K562 (cell line): ENCODE results near the gene CTCF. TPM values are rescaled to one million over a fixed set of nuclear protein-coding genes. Genes with fewer than 3 reads are reported as not detected.

ENCODE experiments used
- ATF3 ChIP-seq, 2 experiments: fragments of 450-650 bp in 1 of 2; sonication (generic) in 1 of 2; formaldehyde crosslinking in 1 of 2; IDR thresholded peaks in 1 of 2; conservative IDR thresholded peaks in 1 of 2; 2 replicates each; pipeline versions ENCODE4 v1.6.1 to v1.8.1; 2016 to 2023; ENCODE audit warnings: mild to moderate bottlenecking in 2 of 2, moderate library complexity in 2 of 2, inconsistent platforms in 1 of 2, missing genetic modification reagents in 1 of 2
- ATF7 ChIP-seq: fragments of 450-650 bp; IDR thresholded peaks from 2 replicates; pipeline ENCODE4 v1.7.1; 2014; ENCODE audit warnings: mild to moderate bottlenecking, moderate library complexity
- BRD4 ChIP-seq: fragments of 200-600 bp; sonication (generic); IDR thresholded peaks from 2 replicates; pipeline ENCODE4 v1.6.1; 2017; ENCODE audit warnings: inconsistent platforms
- CHCHD3 ChIP-seq: fragments of 250-450 bp; sonication (Bioruptor Pico); IDR thresholded peaks from 2 replicates; pipeline ENCODE4 v2.1.2; 2022; ENCODE audit warnings: mild to moderate bottlenecking
- CREB3L1 ChIP-seq: fragments of 450-650 bp; IDR thresholded peaks from 2 replicates; pipeline ENCODE4 v1.6.1; 2014; ENCODE audit warnings: low read depth, mild to moderate bottlenecking, moderate library complexity, borderline replicate concordance
- CTBP1 ChIP-seq: fragments of 450-650 bp; IDR thresholded peaks from 2 replicates; pipeline ENCODE4 v1.6.1; 2016; ENCODE audit warnings: borderline replicate concordance
- DLX4 ChIP-seq: fragments of 250-450 bp; sonication (Bioruptor Pico); IDR thresholded peaks from 2 replicates; pipeline ENCODE4 v1.6.1; 2021; ENCODE audit warnings: mild to moderate bottlenecking
- DMBX1 ChIP-seq: fragments of 250-450 bp; sonication (Bioruptor Pico); IDR thresholded peaks from 2 replicates; pipeline ENCODE4 v1.8.0; 2022; ENCODE audit warnings: inconsistent platforms, mild to moderate bottlenecking, moderate library complexity, borderline replicate concordance
- ETV5 ChIP-seq: sonication (generic); formaldehyde crosslinking; IDR thresholded peaks from 2 replicates; pipeline ENCODE4 v1.4.0; 2020; ENCODE audit warnings: low read depth, mild to moderate bottlenecking, missing genetic modification reagents
- HEY1 ChIP-seq: fragments of 250-450 bp; sonication (Bioruptor Pico); IDR thresholded peaks from 2 replicates; pipeline ENCODE4 v1.5.0; 2020; ENCODE audit warnings: mild to moderate bottlenecking, moderate library complexity, borderline replicate concordance
- IFI16 ChIP-seq: fragments of 250-450 bp; sonication (Bioruptor Pico); IDR thresholded peaks from 2 replicates; pipeline ENCODE4 v2.1.2; 2022; ENCODE audit warnings: mild to moderate bottlenecking, inconsistent platforms
- KLF1 ChIP-seq: fragments of 450-650 bp; IDR thresholded peaks from 2 replicates; pipeline ENCODE4 v1.6.1; 2016; ENCODE audit warnings: missing genetic modification characterization, missing compliant biosample characterization
- L3MBTL2 ChIP-seq: fragments of 450-650 bp; IDR thresholded peaks from 2 replicates; pipeline ENCODE4 v1.6.1; 2016; ENCODE audit warnings: mild to moderate bottlenecking, moderate library complexity
- MIER1 ChIP-seq: fragments of 450-650 bp; IDR thresholded peaks from 2 replicates; pipeline ENCODE4 v1.6.1; 2016; ENCODE audit warnings: antibody characterized with exemption, mild to moderate bottlenecking, low read depth
- NELFE ChIP-seq: IDR thresholded peaks from 2 replicates; pipeline ENCODE4 v1.6.1; 2011; ENCODE audit warnings: mild to moderate bottlenecking; ENCODE audit not compliant: insufficient read depth, insufficient read length
- PHF8 ChIP-seq: fragments of 200-600 bp; sonication (generic); IDR thresholded peaks from 2 replicates; pipeline ENCODE4 v1.6.1; 2012; ENCODE audit warnings: mixed run types, mild to moderate bottlenecking, inconsistent platforms, low read length, moderate library complexity, borderline replicate concordance
- POLR2G ChIP-seq: fragments of 200-400 bp; formaldehyde crosslinking; IDR thresholded peaks from 2 replicates; pipeline ENCODE4 v1.6.1; 2017; ENCODE audit warnings: low read depth, mild to moderate bottlenecking, antibody characterized with exemption, low read length, moderate library complexity
- RAD21 ChIP-seq, 2 experiments: fragments of 250-450 bp in 1 of 2; fragments of 450-650 bp in 1 of 2; sonication (Bioruptor Pico) in 1 of 2; formaldehyde crosslinking in 1 of 2; IDR thresholded peaks in 1 of 2; conservative IDR thresholded peaks in 1 of 2; 2 replicates each; pipeline versions ENCODE4 v1.4.0 to v1.8.0; 2020 to 2022; ENCODE audit warnings: mild to moderate bottlenecking in 2 of 2, moderate library complexity in 1 of 2
- RBM25 ChIP-seq: fragments of 200-400 bp; formaldehyde crosslinking; IDR thresholded peaks from 2 replicates; pipeline ENCODE4 v1.6.1; 2018; ENCODE audit warnings: low read length, low read depth, moderate library complexity; ENCODE audit not compliant: severe bottlenecking
- SMAD2 ChIP-seq: fragments of 150-350 bp; IDR thresholded peaks from 2 replicates; pipeline ENCODE4 v1.6.1; 2014; ENCODE audit warnings: low read depth, mild to moderate bottlenecking, low read length
- SPI1 ChIP-seq: IDR thresholded peaks from 2 replicates; pipeline ENCODE4 v1.6.1; 2011; ENCODE audit warnings: low read depth, low read length, control low read depth, borderline replicate concordance
- TAL1 ChIP-seq: fragments of 450-650 bp; IDR thresholded peaks from 2 replicates; pipeline ENCODE4 v1.6.1; 2016; ENCODE audit warnings: mild to moderate bottlenecking
- XRCC5 ChIP-seq: fragments of 200-400 bp; formaldehyde crosslinking; IDR thresholded peaks from 2 replicates; pipeline ENCODE4 v1.6.1; 2017; ENCODE audit warnings: low read depth, mild to moderate bottlenecking, low read length
- ZFX ChIP-seq: sonication (generic); formaldehyde crosslinking; IDR thresholded peaks from 2 replicates; pipeline ENCODE4 v1.8.0; 2022; ENCODE audit warnings: mild to moderate bottlenecking, missing genetic modification reagents, moderate library complexity
- ZKSCAN8 ChIP-seq: fragments of 200-800 bp; sonication (Bioruptor generic); IDR thresholded peaks from 2 replicates; pipeline ENCODE4 v1.6.1; 2016; ENCODE audit warnings: missing genetic modification characterization, missing compliant biosample characterization
- ZNF134 ChIP-seq: fragments of 250-450 bp; sonication (Bioruptor Pico); conservative IDR thresholded peaks from 2 replicates; pipeline ENCODE4 v1.4.0; 2020
- ZNF707 ChIP-seq: fragments of 250-450 bp; sonication (Bioruptor Pico); conservative IDR thresholded peaks from 2 replicates; pipeline ENCODE4 v1.8.0; 2022; ENCODE audit warnings: inconsistent platforms, mild to moderate bottlenecking, moderate library complexity
- polyA plus RNA-seq, 8 experiments: library from polyadenylated mRNA; depleted of rRNA in 4 of 8; stranded (reverse) in 5 of 8; unstranded in 3 of 8; fragments of >200 nt; fragmentation: Nextera tagmentation in 2 of 8; fragmentation: Illumina TruSeq in 1 of 8; extraction: Ambion mirVana in 2 of 8; extraction: Trizol in 1 of 8; gene quantifications; 2 replicates each; pipeline versions ENCODE4 v1.2.1 to v1.2.3, GENCODE V29; 2011 to 2014; ENCODE audit warnings: inconsistent platforms in 1 of 8, missing spikeins in 1 of 8
- total RNA-seq, 7 experiments: library from RNA; depleted of rRNA in 6 of 7; stranded (reverse); fragments of >200 nt in 6 of 7; fragmentation: Illumina TruSeq in 2 of 7; extraction: Trizol in 2 of 7; gene quantifications; 2 replicates each; pipeline versions ENCODE4 v1.2.1 to v1.2.3, GENCODE V29; 2011 to 2021; ENCODE audit warnings: low replicate concordance in 1 of 7

The CTCF gene
- total and polyA plus RNA-seq, 9 of the 15 experiments (the other 6 are each of a cell fraction or from before 2014, with no cell fraction given): 7.8 to 49.2 (median 33.9) TPM

GRCh38 chr16:67521095-67521804, 41.1 kb upstream of the CTCF start (continued):
- TF ChIP-seq ATF3 (IDR thresholded peaks at IDR 0.05) (no peak; the same call in 1 of the 2 replicates), ATF3 (CRISPR knock-in tag; conservative IDR thresholded peaks at IDR 0.05) (peak; percentile 48; the same call in 1 of the 2 replicates), HEY1 (CRISPR knock-in tag) (peak; percentile 48; the same call in 1 of the 2 replicates), ZNF707 (CRISPR knock-in tag) (no peak), NELFE (no peak), ETV5 (CRISPR knock-in tag) (peak; percentile 73), RAD21 (CRISPR knock-in tag; conservative IDR thresholded peaks at IDR 0.05 in 1 of 2, IDR thresholded peaks at IDR 0.05 in 1 of 2) (peak; percentile 90 to 95), CREB3L1 (0 out of 2 replicates have a peak, but pooled peaks have one; percentile 47), SMAD2 (no peak), KLF1 (peak; percentile 82; the same call in 1 of the 2 replicates), XRCC5 (peak; percentile 79; the same call in 1 of the 2 replicates), ZNF134 (CRISPR knock-in tag) (no peak), POLR2G (peak; percentile 49), L3MBTL2 (peak; percentile 55), TAL1 (no peak), CHCHD3 (CRISPR knock-in tag) (no peak), ZFX (CRISPR knock-in tag) (peak; percentile 36; the same call in 1 of the 2 replicates), DMBX1 (0 out of 2 replicates have a peak, but pooled peaks have one; percentile 18), SPI1 (no peak), ATF7 (peak; percentile 80), BRD4 (no peak), IFI16 (CRISPR knock-in tag) (no peak), MIER1 (peak; percentile 70; the same call in 1 of the 2 replicates), PHF8 (peak; percentile 39; the same call in 1 of the 2 replicates), CTBP1 (peak; percentile 80; the same call in 1 of the 2 replicates), DLX4 (CRISPR knock-in tag) (no peak), RBM25 (no peak), ZKSCAN8 (CRISPR knock-in tag) (no peak)
